ENCODE data around the gene OBSCN.

Gene OBSCN

GRCh38 chr1:228414511-228415211 is 206.8 kb downstream of the OBSCN start:
- TF ChIP-seq EZH2phosphoT487 (IDR thresholded peaks at IDR 0.05; ENCODE audit: borderline replicate concordance) (no peak), CTCF (conservative IDR thresholded peaks at IDR 0.05; ENCODE audit: low read length) (no peak)
- Histone ChIP-seq H3K9me2 (replicated peaks; ENCODE audit: low read depth, low read length) (no peaks in the 10 kb centered on the region), H3K4me1 (ENCODE audit: insufficient read depth, low read length, poor library complexity, severe bottlenecking) (peaks cover 2% of the 10 kb centered on the region), H3K9ac (ENCODE audit: low read depth, low read length, poor library complexity, severe bottlenecking) (no peak overlapping the region), H2AFZ (ENCODE audit: low read length) (no peak overlapping the region), H3K27me3 (ENCODE audit: insufficient read depth, low read length, poor library complexity, severe bottlenecking) (no peaks in the 10 kb centered on the region), H4K20me1 (ENCODE audit: insufficient read depth, low read length, poor library complexity, severe bottlenecking) (no peaks in the 10 kb centered on the region), H3K4me2 (ENCODE audit: low read depth, low read length, poor library complexity, severe bottlenecking) (no peak overlapping the region), H3K9me3 (ENCODE audit: insufficient read depth, low read depth, low read length) (no peaks in the 10 kb centered on the region), H3K4me3 (ENCODE audit: low read length, poor library complexity, severe bottlenecking) (no peak overlapping the region), H3F3A (ENCODE audit: low read depth) (no peaks in the 10 kb centered on the region), H3K79me2 (ENCODE audit: insufficient read depth, low read length) (no peaks in the 10 kb centered on the region), H3K36me3 (ENCODE audit: insufficient read depth, low read length) (no peaks in the 10 kb centered on the region)

DNA sequence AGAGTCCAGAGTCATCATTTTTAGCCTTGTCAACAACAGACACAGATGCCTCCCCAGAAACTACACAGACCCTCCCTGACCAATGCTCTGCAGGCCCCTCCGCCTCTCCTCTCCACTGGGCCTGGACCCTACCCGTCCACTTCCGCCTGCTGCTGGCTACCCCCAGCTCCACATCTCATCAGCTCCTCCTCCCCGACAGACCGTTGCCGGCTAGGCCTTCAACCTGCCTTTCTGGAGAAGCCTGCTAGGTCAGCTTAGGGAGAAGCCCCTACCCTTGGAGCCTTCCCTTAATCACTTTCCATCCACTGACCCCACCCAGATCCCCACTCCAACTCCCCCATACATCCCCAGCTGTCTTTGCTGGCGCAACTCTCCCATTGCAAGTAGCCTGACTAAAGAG is 207.4 kb downstream of the OBSCN start:
- no peaks in the 10 kb centered on the region for H3K9me3 ChIP-seq (ENCODE audit: insufficient read depth, low read depth, low read length)
- H3F3A ChIP-seq (ENCODE audit: low read depth) = no peaks in the 10 kb centered on the region
- no peaks in the 10 kb centered on the region for H3K36me3 ChIP-seq (ENCODE audit: insufficient read depth, low read length)
- TF ChIP-seq EZH2phosphoT487 (IDR thresholded peaks at IDR 0.05; ENCODE audit: borderline replicate concordance) = no peak
- no peak for TF ChIP-seq CTCF (conservative IDR thresholded peaks at IDR 0.05; ENCODE audit: low read length)
- H3K9me2 ChIP-seq (replicated peaks; ENCODE audit: low read depth, low read length) = no peaks in the 10 kb centered on the region
- no peak overlapping the region for H2AFZ ChIP-seq (ENCODE audit: low read length)
- H3K4me3 ChIP-seq (ENCODE audit: low read length, poor library complexity, severe bottlenecking) = no peak overlapping the region
- H4K20me1 ChIP-seq (ENCODE audit: insufficient read depth, low read length, poor library complexity, severe bottlenecking) = no peaks in the 10 kb centered on the region
- H3K9ac ChIP-seq (ENCODE audit: low read depth, low read length, poor library complexity, severe bottlenecking) = no peak overlapping the region
- H3K27me3 ChIP-seq (ENCODE audit: insufficient read depth, low read length, poor library complexity, severe bottlenecking) = no peaks in the 10 kb centered on the region
- no peak overlapping the region for H3K4me2 ChIP-seq (ENCODE audit: low read depth, low read length, poor library complexity, severe bottlenecking)
- no peaks in the 10 kb centered on the region for H3K4me1 ChIP-seq (ENCODE audit: insufficient read depth, low read length, poor library complexity, severe bottlenecking)
- no peaks in the 10 kb centered on the region for H3K79me2 ChIP-seq (ENCODE audit: insufficient read depth, low read length)

- H4K20me1 ChIP-seq (ENCODE audit: insufficient read depth, low read length, poor library complexity, severe bottlenecking) = no peaks in the 10 kb centered on the region
- TF ChIP-seq EZH2phosphoT487 (IDR thresholded peaks at IDR 0.05; ENCODE audit: borderline replicate concordance) = no peak
- no peak for TF ChIP-seq CTCF (conservative IDR thresholded peaks at IDR 0.05; ENCODE audit: low read length)
- H3K4me1 ChIP-seq (ENCODE audit: insufficient read depth, low read length, poor library complexity, severe bottlenecking) = no peaks in the 10 kb centered on the region
- no peaks in the 10 kb centered on the region for H3K36me3 ChIP-seq (ENCODE audit: insufficient read depth, low read length)
- no peaks in the 10 kb centered on the region for H3F3A ChIP-seq (ENCODE audit: low read depth)
- H2AFZ ChIP-seq (ENCODE audit: low read length) = no peak overlapping the region
- no peaks in the 10 kb centered on the region for H3K79me2 ChIP-seq (ENCODE audit: insufficient read depth, low read length)
- no peak overlapping the region for H3K4me3 ChIP-seq (ENCODE audit: low read length, poor library complexity, severe bottlenecking)
- H3K9me2 ChIP-seq (replicated peaks; ENCODE audit: low read depth, low read length) = no peaks in the 10 kb centered on the region
- H3K4me2 ChIP-seq (ENCODE audit: low read depth, low read length, poor library complexity, severe bottlenecking) = no peak overlapping the region
- no peak overlapping the region for H3K9ac ChIP-seq (ENCODE audit: low read depth, low read length, poor library complexity, severe bottlenecking)
- no peaks in the 10 kb centered on the region for H3K27me3 ChIP-seq (ENCODE audit: insufficient read depth, low read length, poor library complexity, severe bottlenecking)
- H3K9me3 ChIP-seq (ENCODE audit: insufficient read depth, low read depth, low read length) = no peaks in the 10 kb centered on the region
These were observed 208.0 kb downstream of the OBSCN start for GRCh38 chr1:228415853-228416216.
